AML-193 (cell line): ENCODE data around the gene GABRQ.
"Not testable (repeated sequence)": the region's sequence is repeated elsewhere in the genome, so short reads cannot be mapped to it uniquely, and the experiment has no call there.

Experiments
- DNase-seq, 2 experiments: peaks; one replicate each; lab custom pipeline; 2025; lab: John Stamatoyannopoulos, UW

The GABRQ gene

DNA sequence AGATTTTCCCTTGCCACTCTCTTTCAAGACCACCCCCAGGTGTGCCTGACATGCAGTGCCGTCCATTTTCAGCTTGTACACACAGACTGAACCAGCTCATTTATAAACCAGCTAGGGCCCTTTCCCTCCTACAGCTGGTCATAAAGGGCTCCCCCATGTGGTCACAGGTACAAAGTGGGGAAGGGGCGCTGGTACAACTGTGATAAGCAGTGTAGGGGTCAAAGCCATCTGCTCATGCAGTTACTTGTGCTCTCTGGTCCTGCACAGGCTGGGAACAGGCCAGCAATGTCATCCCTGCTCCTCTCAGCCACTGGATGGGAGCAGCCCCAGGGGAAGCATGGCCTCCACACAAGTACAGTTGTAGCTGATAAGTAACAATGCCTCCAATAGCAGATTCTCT is 20.6 kb downstream of the GABRQ start:
- no peak for DNase-seq

DNA sequence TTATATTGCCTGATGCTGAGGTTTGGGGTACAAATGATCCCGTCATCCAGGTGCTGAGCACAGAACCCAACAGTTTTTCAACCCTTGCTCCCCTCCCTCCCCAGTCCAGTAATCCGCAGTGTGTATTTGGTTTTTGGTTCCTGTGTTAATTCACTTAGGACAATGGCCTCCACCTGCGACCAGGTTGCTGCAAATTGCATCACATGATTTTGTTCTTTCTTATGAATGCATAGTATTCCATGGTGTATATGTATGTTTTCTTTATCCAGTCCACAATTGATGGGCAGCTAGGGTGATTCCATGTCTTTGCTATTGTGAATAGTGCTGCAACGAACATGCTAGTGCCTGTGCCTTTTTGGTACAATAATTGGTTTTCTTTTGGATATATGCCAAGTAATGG is 25.4 kb downstream of the GABRQ start:
- no peak for DNase-seq

DNA sequence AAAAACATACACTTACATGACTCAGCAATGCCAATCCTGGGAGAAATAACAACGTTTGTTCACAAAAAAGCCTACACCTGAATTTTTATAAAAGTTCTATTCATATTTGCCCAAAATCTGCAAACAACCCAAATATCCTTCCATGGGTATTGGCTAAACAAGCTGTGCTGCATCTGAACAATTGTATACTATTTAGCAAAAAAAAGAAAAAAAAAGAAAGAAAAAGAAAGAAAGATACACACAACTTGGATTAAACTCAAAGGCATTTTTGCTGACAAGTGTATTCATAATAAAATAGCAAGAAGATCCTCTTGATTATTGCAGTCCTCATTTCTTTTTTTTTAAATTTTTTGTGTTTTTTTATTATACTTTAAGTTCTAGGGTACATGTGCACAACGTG is 36.4 kb downstream of the GABRQ start:
- DNase-seq = no peak

- not testable (repeated sequence) for DNase-seq
These were observed 37.0 kb downstream of the GABRQ start for GRCh38 chrX:152674652-152675051.

GRCh38 chrX:152681012-152681411 is 43.3 kb downstream of the GABRQ start:
- DNase-seq = not testable (repeated sequence)

- not testable (repeated sequence) for DNase-seq
These were observed 60.5 kb downstream of the GABRQ start, which contains the start of gene MAGEA3 for GRCh38 chrX:152697952-152698931. TSS of gene MAGEA3 (plus strand) at chrX:152698794. CDS start at chrX:152700833, 2,039 bp downstream.

DNA sequence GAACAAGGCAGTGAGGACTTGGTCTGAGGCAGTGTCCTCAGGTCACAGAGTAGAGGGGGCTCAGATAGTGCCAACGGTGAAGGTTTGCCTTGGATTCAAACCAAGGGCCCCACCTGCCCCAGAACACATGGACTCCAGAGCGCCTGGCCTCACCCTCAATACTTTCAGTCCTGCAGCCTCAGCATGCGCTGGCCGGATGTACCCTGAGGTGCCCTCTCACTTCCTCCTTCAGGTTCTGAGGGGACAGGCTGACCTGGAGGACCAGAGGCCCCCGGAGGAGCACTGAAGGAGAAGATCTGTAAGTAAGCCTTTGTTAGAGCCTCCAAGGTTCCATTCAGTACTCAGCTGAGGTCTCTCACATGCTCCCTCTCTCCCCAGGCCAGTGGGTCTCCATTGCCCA is 62.7 kb downstream of the GABRQ start:
- not testable (repeated sequence) for DNase-seq

DNA sequence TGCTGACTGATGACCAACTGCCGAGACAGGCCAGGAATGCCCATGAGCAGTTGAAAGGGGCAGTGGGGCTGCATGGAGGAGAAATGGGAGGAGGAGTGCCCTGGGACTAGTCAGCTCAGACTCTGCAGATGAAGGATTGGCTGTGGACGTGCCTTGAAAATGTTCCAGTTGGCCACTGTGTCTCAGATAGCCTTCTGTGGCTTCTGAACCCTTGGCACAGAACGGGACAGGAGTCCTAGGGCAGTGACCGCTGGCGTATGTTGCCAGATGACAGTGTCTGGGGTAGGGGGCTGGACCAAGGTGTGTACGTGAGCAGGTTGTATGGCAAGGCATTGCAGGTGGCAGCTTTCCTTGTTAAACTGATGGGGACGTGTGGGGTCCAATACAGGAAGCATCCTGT is 68.8 kb downstream of the GABRQ start:
- not testable (repeated sequence) for DNase-seq
